ENCODE results near the gene DIAPH1.
A peak's percentile ranks its signal among the peaks of the same experiment; 100 is the strongest.
"Not testable (repeated sequence)": the region's sequence is repeated elsewhere in the genome, so short reads cannot be mapped to it uniquely, and the experiment has no call there.

Gene DIAPH1

DNA sequence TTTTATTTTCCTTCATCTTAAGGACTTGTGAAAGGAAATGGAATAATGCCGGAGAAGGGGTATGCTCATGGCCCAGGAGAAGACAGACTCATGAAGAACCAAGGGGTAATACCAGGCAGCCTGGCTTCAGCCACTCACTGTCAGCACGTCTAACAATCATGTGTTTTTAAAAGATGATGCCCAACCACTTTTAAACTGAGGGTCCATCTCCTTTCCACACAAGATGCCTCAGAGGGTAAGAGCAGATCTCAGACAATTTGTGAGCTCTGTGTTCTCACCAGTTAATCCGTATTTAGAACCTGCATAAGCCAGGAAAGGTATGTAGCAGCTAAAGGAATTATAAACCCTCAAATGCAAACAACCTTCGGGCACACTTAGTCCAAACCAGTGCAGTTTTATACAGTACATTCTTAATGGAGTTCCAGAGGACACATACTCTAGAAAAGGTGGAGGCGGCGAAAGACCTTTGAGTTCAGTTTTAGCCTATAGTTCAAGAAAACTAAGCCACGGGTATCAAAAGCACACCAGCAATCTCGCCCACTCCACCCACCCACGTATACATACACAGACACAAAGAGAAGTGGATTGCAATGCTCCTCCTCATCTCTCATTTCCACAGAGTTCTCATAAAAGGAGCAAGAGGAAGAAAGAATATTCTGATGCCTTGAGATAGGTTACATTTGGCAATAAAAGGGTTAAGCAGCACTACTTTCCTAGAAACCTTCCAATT is 2.6 kb downstream of the DIAPH1 start:
- H3K9me2 ChIP-seq (replicated peaks; ENCODE audit: insufficient read depth, low read length) = no peaks in the 10 kb centered on the region
- H3K9ac ChIP-seq (ENCODE audit: low read length) = no peak overlapping the region
- H3K9me3 ChIP-seq (replicated peaks; ENCODE audit: insufficient read depth, low read length) = no peaks in the 10 kb centered on the region
- no peak for DNase-seq
- H3K4me2 ChIP-seq (ENCODE audit: low read depth, low read length) = peak overlapping the region; percentile 77
- H3F3A ChIP-seq (ENCODE audit: insufficient read depth, low read length) = peaks cover 11% of the 10 kb centered on the region; the same call in 1 of the 2 replicates
- H3K27me3 ChIP-seq (replicated peaks; ENCODE audit: insufficient read depth, low read length) = no peaks in the 10 kb centered on the region
- H3K79me2 ChIP-seq (ENCODE audit: low read length) = peaks cover 74% of the 10 kb centered on the region
- no peak overlapping the region for H2AFZ ChIP-seq (ENCODE audit: low read length)
- H3K4me1 ChIP-seq (ENCODE audit: low read length) = peaks cover 15% of the 10 kb centered on the region
- no peak overlapping the region for H3K4me3 ChIP-seq (ENCODE audit: low read length)
- 0 out of 2 replicates have a peak, but pooled peaks cover 3% of the 10 kb centered on the region for H3K36me3 ChIP-seq (replicated peaks; ENCODE audit: insufficient read depth, low read length)
- TF ChIP-seq EZH2phosphoT487 (IDR thresholded peaks at IDR 0.05; ENCODE audit: low read length) (no peak), EZH2 (optimal IDR thresholded peaks at IDR 0.05; ENCODE audit: low read depth, low read length) (no peak)
- TF ChIP-seq, protein P1, sequence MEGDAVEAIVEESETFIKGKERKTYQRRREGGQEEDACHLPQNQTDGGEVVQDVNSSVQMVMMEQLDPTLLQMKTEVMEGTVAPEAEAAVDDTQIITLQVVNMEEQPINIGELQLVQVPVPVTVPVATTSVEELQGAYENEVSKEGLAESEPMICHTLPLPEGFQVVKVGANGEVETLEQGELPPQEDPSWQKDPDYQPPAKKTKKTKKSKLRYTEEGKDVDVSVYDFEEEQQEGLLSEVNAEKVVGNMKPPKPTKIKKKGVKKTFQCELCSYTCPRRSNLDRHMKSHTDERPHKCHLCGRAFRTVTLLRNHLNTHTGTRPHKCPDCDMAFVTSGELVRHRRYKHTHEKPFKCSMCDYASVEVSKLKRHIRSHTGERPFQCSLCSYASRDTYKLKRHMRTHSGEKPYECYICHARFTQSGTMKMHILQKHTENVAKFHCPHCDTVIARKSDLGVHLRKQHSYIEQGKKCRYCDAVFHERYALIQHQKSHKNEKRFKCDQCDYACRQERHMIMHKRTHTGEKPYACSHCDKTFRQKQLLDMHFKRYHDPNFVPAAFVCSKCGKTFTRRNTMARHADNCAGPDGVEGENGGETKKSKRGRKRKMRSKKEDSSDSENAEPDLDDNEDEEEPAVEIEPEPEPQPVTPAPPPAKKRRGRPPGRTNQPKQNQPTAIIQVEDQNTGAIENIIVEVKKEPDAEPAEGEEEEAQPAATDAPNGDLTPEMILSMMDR (IDR thresholded peaks at IDR 0.05; ENCODE audit: low read length) = no peak
- no peak overlapping the region for H3K27ac ChIP-seq (ENCODE audit: low read length)
- no peaks in the 10 kb centered on the region; the same call in 1 of the 2 replicates for H4K20me1 ChIP-seq (ENCODE audit: insufficient read depth, low read length)

DNA sequence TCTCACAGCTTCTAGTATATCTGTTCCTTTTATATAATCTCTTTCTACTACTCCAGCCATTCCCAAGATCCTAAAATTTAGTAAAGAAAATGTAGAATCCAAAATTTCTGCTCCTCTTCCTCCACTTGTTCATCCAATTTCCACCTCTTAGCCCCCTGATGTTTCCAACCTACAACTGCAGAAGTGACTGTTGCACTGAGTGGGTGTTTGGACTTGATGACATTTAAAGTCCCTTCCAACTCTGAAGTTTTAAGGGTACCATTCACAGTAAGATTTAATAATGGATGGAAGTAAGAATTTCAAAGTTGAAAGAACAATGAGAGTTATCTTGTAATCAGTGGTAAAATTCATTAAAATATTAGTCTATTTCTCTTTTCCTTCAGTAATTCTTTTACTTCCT is 5.5 kb downstream of the DIAPH1 start:
- H3F3A ChIP-seq (ENCODE audit: insufficient read depth, low read length) = peaks cover 7% of the 10 kb centered on the region; the same call in 1 of the 2 replicates
- no peak for DNase-seq
- no peaks in the 10 kb centered on the region; the same call in 1 of the 2 replicates for H4K20me1 ChIP-seq (ENCODE audit: insufficient read depth, low read length)
- no peak overlapping the region for H3K9ac ChIP-seq (ENCODE audit: low read length)
- H3K79me2 ChIP-seq (ENCODE audit: low read length) = peaks cover 99% of the 10 kb centered on the region
- no peak overlapping the region for H3K4me2 ChIP-seq (ENCODE audit: low read depth, low read length)
- H3K4me1 ChIP-seq (ENCODE audit: low read length) = peaks cover 8% of the 10 kb centered on the region
- no peaks in the 10 kb centered on the region for H3K9me2 ChIP-seq (replicated peaks; ENCODE audit: insufficient read depth, low read length)
- H2AFZ ChIP-seq (ENCODE audit: low read length) = no peak overlapping the region
- H3K27ac ChIP-seq (ENCODE audit: low read length) = no peak overlapping the region
- H3K27me3 ChIP-seq (replicated peaks; ENCODE audit: insufficient read depth, low read length) = no peaks in the 10 kb centered on the region
- no peak overlapping the region for H3K4me3 ChIP-seq (ENCODE audit: low read length)
- H3K9me3 ChIP-seq (replicated peaks; ENCODE audit: insufficient read depth, low read length) = no peaks in the 10 kb centered on the region
- TF ChIP-seq EZH2phosphoT487 (IDR thresholded peaks at IDR 0.05; ENCODE audit: low read length) (no peak), EZH2 (optimal IDR thresholded peaks at IDR 0.05; ENCODE audit: low read depth, low read length) (no peak)
- TF ChIP-seq, protein P1 (IDR thresholded peaks at IDR 0.05; ENCODE audit: low read length) = no peak
- 0 out of 2 replicates have a peak, but pooled peaks cover 3% of the 10 kb centered on the region for H3K36me3 ChIP-seq (replicated peaks; ENCODE audit: insufficient read depth, low read length)

DNA sequence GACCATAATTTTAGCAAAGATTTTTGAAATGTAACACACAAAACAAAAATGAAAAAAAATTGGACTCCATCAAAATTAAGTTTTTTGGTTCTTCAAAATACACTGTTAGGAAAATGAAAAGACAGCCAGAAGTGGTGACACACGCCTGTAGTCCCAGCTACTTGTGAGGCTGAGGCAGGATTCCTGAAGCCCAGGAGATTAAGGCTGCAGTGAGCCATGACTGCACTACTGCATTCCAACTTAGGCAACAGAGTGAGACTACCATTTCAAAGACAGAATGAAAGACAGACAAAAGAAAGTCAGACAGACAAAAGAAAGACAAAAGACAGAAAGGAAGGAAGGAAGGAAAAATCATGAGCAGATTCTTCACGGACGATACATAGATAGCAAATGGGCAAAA is 7.5 kb downstream of the DIAPH1 start:
- Histone ChIP-seq H3K4me3 (ENCODE audit: low read length) (no peak overlapping the region), H3K27ac (ENCODE audit: low read length) (no peak overlapping the region)

DNA sequence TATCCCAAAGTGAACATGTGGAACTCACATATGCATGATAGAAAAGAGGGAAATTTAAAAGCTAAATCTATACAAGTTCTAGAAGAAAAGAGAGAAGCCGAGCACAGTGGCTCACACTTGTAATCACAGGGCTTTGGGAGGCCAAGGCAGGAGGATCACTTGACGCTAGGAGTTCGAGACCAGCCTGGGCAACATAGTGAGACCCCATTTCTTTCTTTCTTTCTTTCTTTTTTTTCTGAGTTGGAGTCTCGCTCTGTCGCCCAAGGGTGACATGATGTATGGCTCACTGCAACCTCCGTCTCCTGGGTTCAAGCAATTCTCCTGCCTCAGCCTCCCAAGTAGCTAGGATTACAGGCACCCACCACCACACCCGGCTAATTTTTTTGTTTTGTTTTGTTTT is 8.9 kb downstream of the DIAPH1 start:
- DNase-seq; H3K9me3 ChIP-seq (replicated peaks; ENCODE audit: insufficient read depth, low read length); H2AFZ ChIP-seq (ENCODE audit: low read length); H4K20me1 ChIP-seq (ENCODE audit: insufficient read depth, low read length); H3K27me3 ChIP-seq (replicated peaks; ENCODE audit: insufficient read depth, low read length); H3K4me2 ChIP-seq (ENCODE audit: low read depth, low read length); H3K9me2 ChIP-seq (replicated peaks; ENCODE audit: insufficient read depth, low read length); H3K4me3 ChIP-seq (ENCODE audit: low read length); H3K36me3 ChIP-seq (replicated peaks; ENCODE audit: insufficient read depth, low read length); H3K27ac ChIP-seq (ENCODE audit: low read length); H3K9ac ChIP-seq (ENCODE audit: low read length): not testable (repeated sequence)
- Histone ChIP-seq H3K4me1 (ENCODE audit: low read length) (peaks cover 22% of the 10 kb centered on the region), H3F3A (ENCODE audit: insufficient read depth, low read length) (peaks cover 22% of the 10 kb centered on the region), H3K79me2 (ENCODE audit: low read length) (peaks cover 92% of the 10 kb centered on the region)

More for the DNA sequence above, 7.5 kb downstream of the DIAPH1 start:
- no peak for TF ChIP-seq EZH2 (optimal IDR thresholded peaks at IDR 0.05; ENCODE audit: low read depth, low read length)
- no peak for TF ChIP-seq EZH2phosphoT487 (IDR thresholded peaks at IDR 0.05; ENCODE audit: low read length)
- TF ChIP-seq, protein P1 (IDR thresholded peaks at IDR 0.05; ENCODE audit: low read length) = no peak
- H3F3A ChIP-seq (ENCODE audit: insufficient read depth, low read length) = peaks cover 9% of the 10 kb centered on the region; the same call in 1 of the 2 replicates
- no peak for DNase-seq
- H3K79me2 ChIP-seq (ENCODE audit: low read length) = peaks cover 99% of the 10 kb centered on the region
- no peaks in the 10 kb centered on the region for H3K9me2 ChIP-seq (replicated peaks; ENCODE audit: insufficient read depth, low read length)
- no peak overlapping the region for H3K4me2 ChIP-seq (ENCODE audit: low read depth, low read length)
- H3K9me3 ChIP-seq (replicated peaks; ENCODE audit: insufficient read depth, low read length) = no peaks in the 10 kb centered on the region
- H2AFZ ChIP-seq (ENCODE audit: low read length) = no peak overlapping the region
- no peaks in the 10 kb centered on the region; the same call in 1 of the 2 replicates for H4K20me1 ChIP-seq (ENCODE audit: insufficient read depth, low read length)
- H3K36me3 ChIP-seq (replicated peaks; ENCODE audit: insufficient read depth, low read length) = no peaks in the 10 kb centered on the region
- no peaks in the 10 kb centered on the region for H3K27me3 ChIP-seq (replicated peaks; ENCODE audit: insufficient read depth, low read length)
- H3K4me1 ChIP-seq (ENCODE audit: low read length) = peaks cover 11% of the 10 kb centered on the region
- H3K9ac ChIP-seq (ENCODE audit: low read length) = no peak overlapping the region
